K562 (cell line): ENCODE data around the gene SSBP2. TPM values are rescaled to one million over a fixed set of nuclear protein-coding genes. Genes with fewer than 3 reads are reported as not detected.

Experiments
- ATAC-seq: fragments of 200-7000 bp; cut with Tn5 transposase; 3 replicates; pipeline ENCODE4 v1.9.1; 2020; ENCODE audit warnings: moderate library complexity
- BruUV-seq: library from RNA; stranded (reverse); fragments of 400-500 nt; replicated peaks from 2 replicates; lab custom pipeline; 2021; lab: Mats Ljungman, UMichigan
- CTCF ChIA-PET: fragments of 300-600 bp; formaldehyde crosslinking; extraction: SDS; loops from one replicate; lab custom pipeline; 2021; ENCODE audit warnings: low intra/inter-chr PET ratio; lab: Yijun Ruan, JAX
- POLR2A ChIA-PET: fragments of 300-600, 350-650 bp; sonication (Branson Sonifier 250); formaldehyde crosslinking; extraction: SDS; loops from one replicate; lab custom pipeline; 2021; ENCODE audit warnings: antibody characterized with exemption, inconsistent platforms; lab: Yijun Ruan, JAX
- DNase-seq, 4 experiments: peaks; one replicate each; pipeline versions ENCODE4 v3.0.0 to v3.0.0-alpha.2; 2011 to 2018; ENCODE audit warnings: low spot score in 3 of 4, mixed read lengths in 3 of 4; ENCODE audit errors: extremely low read depth in 1 of 4
- FAIRE-seq: peaks from 2 replicates; lab custom pipeline; 2011; peaks lifted over from hg19 to GRCh38; lab: Jason Lieb, UNC
- H2AFZ ChIP-seq: 2 replicates; pipeline ENCODE4 v1.6.0; 2011; ENCODE audit warnings: low read depth, low read length, control low read depth, inconsistent platforms
- H3K27ac ChIP-seq: fragments of 200-600 bp; 3 replicates; pipeline ENCODE4 v1.8.0; 2011; ENCODE audit warnings: low read depth, mild to moderate bottlenecking, control low read depth, inconsistent platforms, low read length, moderate library complexity, mixed read lengths; ENCODE audit errors: extremely low read depth
- H3K27me3 ChIP-seq, 2 experiments: fragments of 300-600 bp in 1 of 2; 2 replicates in 1 of 2; 3 replicates in 1 of 2; pipeline versions ENCODE4 v1.6.0 to v1.8.0; 2011; ENCODE audit warnings: inconsistent platforms in 2 of 2, low read length in 2 of 2, mild to moderate bottlenecking in 1 of 2, mixed read lengths in 1 of 2, moderate library complexity in 1 of 2; ENCODE audit not compliant: control insufficient read depth in 2 of 2, insufficient read depth in 2 of 2
- H3K36me3 ChIP-seq: fragments of 300-600 bp; 3 replicates; pipeline ENCODE4 v1.8.0; 2011; ENCODE audit warnings: mild to moderate bottlenecking, low read length, inconsistent platforms; ENCODE audit not compliant: control insufficient read depth, insufficient read depth
- H3K4me1 ChIP-seq, 2 experiments: fragments of 200-600 bp in 1 of 2; replicated peaks in 1 of 2; 2 replicates in 1 of 2; 3 replicates in 1 of 2; pipeline versions ENCODE4 v1.5.1 to v1.8.0; 2011; ENCODE audit warnings: inconsistent platforms in 2 of 2, low read length in 2 of 2, mild to moderate bottlenecking in 1 of 2, mixed read lengths in 1 of 2, moderate library complexity in 1 of 2; ENCODE audit not compliant: control insufficient read depth in 2 of 2, insufficient read depth in 2 of 2
- H3K4me2 ChIP-seq: 2 replicates; pipeline ENCODE4 v1.6.1; 2011; ENCODE audit warnings: low read length, control low read depth, inconsistent platforms, mixed read lengths; ENCODE audit not compliant: insufficient read depth
- H3K4me3 ChIP-seq: fragments of 200-600 bp; sonication (generic), shearing (Covaris generic); 2 replicates; pipeline ENCODE4 v1.5.1; 2016; ENCODE audit warnings: control low read depth, inconsistent platforms
- H3K79me2 ChIP-seq: fragments of 200-600 bp; 3 replicates; pipeline ENCODE4 v1.8.0; 2011; ENCODE audit warnings: low read length, inconsistent platforms; ENCODE audit not compliant: control insufficient read depth, insufficient read depth
- H3K9ac ChIP-seq, 2 experiments: 2 replicates each; pipeline versions ENCODE4 v1.6.0 to v1.6.1; 2011; ENCODE audit warnings: low read depth in 2 of 2, low read length in 2 of 2, control low read depth in 1 of 2, inconsistent platforms in 1 of 2, mild to moderate bottlenecking in 1 of 2, mixed read lengths in 1 of 2; ENCODE audit not compliant: insufficient read depth in 1 of 2
- H3K9me1 ChIP-seq: one replicate; pipeline ENCODE4 v1.6.0; 2011; ENCODE audit warnings: inconsistent platforms, mild to moderate bottlenecking, low read length, moderate library complexity; ENCODE audit not compliant: control insufficient read depth, insufficient read depth
- H3K9me3 ChIP-seq: replicated peaks from 2 replicates; pipeline ENCODE4 v1.5.1; 2011; ENCODE audit warnings: low read depth, low read length, inconsistent platforms; ENCODE audit not compliant: control insufficient read depth, insufficient read depth
- H4K20me1 ChIP-seq: replicated peaks from 2 replicates; pipeline ENCODE4 v1.6.1; 2011; ENCODE audit warnings: low read length, inconsistent platforms, mixed read lengths; ENCODE audit not compliant: control insufficient read depth, insufficient read depth
- CGGBP1 ChIP-seq: fragments of 250-450 bp; sonication (Bioruptor Pico); IDR thresholded peaks from 2 replicates; pipeline ENCODE4 v1.9.0; 2021; ENCODE audit warnings: mild to moderate bottlenecking
- CHAMP1 ChIP-seq: fragments of 450-650 bp; IDR thresholded peaks from 2 replicates; pipeline ENCODE4 v1.6.1; 2016; ENCODE audit warnings: mild to moderate bottlenecking
- HIVEP1 ChIP-seq: fragments of 250-450 bp; sonication (Bioruptor Pico); IDR thresholded peaks from 2 replicates; pipeline ENCODE4 v1.4.0; 2020; ENCODE audit warnings: mild to moderate bottlenecking
- MCM2 ChIP-seq: fragments of 450-650 bp; IDR thresholded peaks from 2 replicates; pipeline ENCODE4 v1.6.1; 2017; ENCODE audit warnings: low read depth, mild to moderate bottlenecking
- SUPT5H ChIP-seq: fragments of 450-650 bp; IDR thresholded peaks from 2 replicates; pipeline ENCODE4 v1.6.1; 2016
- ZFP36 ChIP-seq: fragments of 150-350 bp; IDR thresholded peaks from 2 replicates; pipeline ENCODE4 v1.6.1; 2018; ENCODE audit warnings: low read length, low read depth; ENCODE audit not compliant: partially characterized antibody
- ZNF121 ChIP-seq: sonication (generic); formaldehyde crosslinking; conservative IDR thresholded peaks from 2 replicates; pipeline ENCODE4 v1.8.0; 2022; ENCODE audit warnings: missing genetic modification reagents
- ZNF668 ChIP-seq: fragments of 250-450 bp; sonication (Bioruptor Pico); IDR thresholded peaks from 2 replicates; pipeline ENCODE4 v1.8.0; 2022; ENCODE audit warnings: mild to moderate bottlenecking, inconsistent platforms
- WGBS: fragments of 100-300 bp; shearing (Covaris generic); methylation state at CpG from one replicate; pipeline ENCODE4 v1.1.6; 2016; ENCODE audit warnings: low coverage, mixed read lengths; ENCODE audit not compliant: insufficient coverage; ENCODE audit errors: missing lambda C conversion rate; 5-methylcytosine and 5-hydroxymethylcytosine counted together
- in situ Hi-C: fragments of 300-500 bp; cut with MboI; formaldehyde crosslinking; loops from 4 replicates; pipeline ENCODE4 v1.15.0; 2018; ENCODE audit warnings: inconsistent platforms, mixed read lengths
- intact Hi-C: fragments of 100-400 bp; cut with micrococcal nuclease; formaldehyde crosslinking; loops from 2 replicates; pipeline ENCODE4 v1.14.2; 2022
- polyA plus RNA-seq, 8 experiments: library from polyadenylated mRNA; depleted of rRNA in 4 of 8; stranded (reverse) in 5 of 8; unstranded in 3 of 8; fragments of >200 nt; fragmentation: Nextera tagmentation in 2 of 8; fragmentation: Illumina TruSeq in 1 of 8; extraction: Ambion mirVana in 2 of 8; extraction: Trizol in 1 of 8; gene quantifications; 2 replicates each; pipeline versions ENCODE4 v1.2.1 to v1.2.3, GENCODE V29; 2011 to 2014; ENCODE audit warnings: inconsistent platforms in 1 of 8, missing spikeins in 1 of 8
- total RNA-seq, 7 experiments: library from RNA; depleted of rRNA in 6 of 7; stranded (reverse); fragments of >200 nt in 6 of 7; fragmentation: Illumina TruSeq in 2 of 7; extraction: Trizol in 2 of 7; gene quantifications; 2 replicates each; pipeline versions ENCODE4 v1.2.1 to v1.2.3, GENCODE V29; 2011 to 2021; ENCODE audit warnings: low replicate concordance in 1 of 7

Gene SSBP2
- total and polyA plus RNA-seq, 9 of the 15 experiments (the other 6 are each of a cell fraction or from before 2014, with no cell fraction given) = 22.3 to 133 (median 42.1) TPM

- Histone ChIP-seq H2AFZ (no peak overlapping the region), H3K9me1 (no peaks in the 10 kb centered on the region), H3K4me3 (no peak overlapping the region), H3K27ac (no peak overlapping the region), H3K9me3 (no peaks in the 10 kb centered on the region), H3K4me2 (no peak overlapping the region), H3K36me3 (no peaks in the 10 kb centered on the region), H3K9ac (no peak overlapping the region), H3K27me3 (no peaks in the 10 kb centered on the region), H4K20me1 (no peaks in the 10 kb centered on the region), H3K79me2 (no peaks in the 10 kb centered on the region), H3K4me1 (no peaks in the 10 kb centered on the region)
- no peak for FAIRE-seq
- TF ChIP-seq SUPT5H (no peak), CHAMP1 (no peak), MCM2 (no peak), CGGBP1 (CRISPR knock-in tag) (no peak), ZFP36 (no peak), ZNF668 (CRISPR knock-in tag) (no peak), ZNF121 (CRISPR knock-in tag) (no peak), HIVEP1 (CRISPR knock-in tag) (no peak)
- no peak for DNase-seq
- ChIA-PET POLR2A (interaction anchor here (2.0 kb wide), 1 partner anchor 9 kb away, joined by 5 read pairs; no protein-coding TSS in a partner anchor), CTCF (no interaction called here)
- intact Hi-C loops = no loop called here
- no peak for ATAC-seq
- in situ Hi-C loops = no loop called here
- no TSS peak for BruUV-seq
- WGBS = 68% methylated on average over 2 of the region's 2 CpGs
Observed at GRCh38 chr5:81482595-81482994, 268.3 kb downstream of the SSBP2 start.
